DMS 273 (cell line): Measurements from ENCODE around the gene NUDT22.
"Not testable (repeated sequence)": the region's sequence is repeated elsewhere in the genome, so short reads cannot be mapped to it uniquely, and the experiment has no call there.

Source experiments
- DNase-seq: peaks from one replicate; lab custom pipeline; 2025; ENCODE audit not compliant: unreplicated experiment; lab: John Stamatoyannopoulos, UW

Gene NUDT22

GRCh38 chr11:64241241-64241490, 15.1 kb downstream of the NUDT22 start:
- DNase-seq, result peak; percentile 97

- DNase-seq, result peak; percentile 56
Measured at GRCh38 chr11:64241491-64242374, 15.7 kb downstream of the NUDT22 start.

GRCh38 chr11:64243236-64243854, 17.3 kb downstream of the NUDT22 start:
- DNase-seq, result no peak

GRCh38 chr11:64244107-64244506, 18.0 kb downstream of the NUDT22 start:
- no peak for DNase-seq

GRCh38 chr11:64244966-64245365, 18.9 kb downstream of the NUDT22 start:
- DNase-seq, result no peak

- DNase-seq, result peak; percentile 66
Measured at GRCh38 chr11:64245401-64245796, 19.3 kb downstream of the NUDT22 start.

GRCh38 chr11:64245797-64246620, 19.9 kb downstream of the NUDT22 start:
- peak; percentile 78 for DNase-seq

GRCh38 chr11:64246621-64246870, 20.5 kb downstream of the NUDT22 start:
- DNase-seq, result not testable (repeated sequence)

DNA sequence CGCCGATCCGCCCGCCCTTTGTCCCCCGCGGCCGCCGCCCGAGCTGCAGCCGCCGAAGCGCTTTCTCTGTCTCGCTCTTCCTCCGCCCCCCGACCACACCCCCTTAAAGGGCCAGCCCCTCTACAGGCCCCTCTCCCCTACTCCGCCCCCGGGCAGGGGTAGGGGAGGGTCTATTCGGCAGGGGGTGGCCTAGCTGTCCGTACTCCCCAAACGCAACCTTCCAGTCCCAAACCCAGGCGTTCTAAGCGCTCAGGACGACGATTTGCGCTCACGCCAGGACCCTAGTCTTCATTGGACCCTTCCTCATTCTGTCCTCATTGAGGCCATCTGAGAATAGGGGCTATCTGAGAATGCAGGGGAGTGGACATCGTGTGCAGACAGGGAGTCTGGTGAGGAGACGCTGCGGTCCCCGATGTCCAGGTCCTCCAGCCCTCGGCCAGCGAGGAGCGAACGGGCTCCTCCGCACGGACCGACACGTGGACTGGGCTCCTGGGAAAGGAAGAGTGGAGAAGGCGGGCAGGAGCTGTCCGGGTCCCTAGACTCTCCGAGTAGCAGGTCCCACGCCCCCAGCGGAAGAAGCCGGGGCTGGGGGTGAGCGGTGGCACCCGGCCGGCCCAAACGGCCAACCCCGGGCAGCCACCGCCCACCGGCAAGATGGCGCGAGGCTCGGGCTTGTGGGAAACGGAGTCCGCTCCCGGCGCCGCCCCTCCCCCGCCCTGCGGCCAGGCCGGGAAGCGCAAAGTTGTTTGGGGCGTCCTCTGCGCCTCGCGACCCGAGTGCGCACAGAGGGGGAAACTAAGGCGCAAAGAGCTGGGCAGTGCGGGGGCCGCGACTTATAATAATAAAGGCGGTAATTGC, 21.0 kb downstream of the NUDT22 start, which contains the start of gene PPP1R14B:
Gene PPP1R14B, minus strand, starts transcription at position 73 of the 858 bp plus-strand sequence. CDS start 270 bp downstream, outside the sequence.
- DNase-seq, result peak; percentile 94

GRCh38 chr11:64247729-64248531, 21.9 kb downstream of the NUDT22 start:
- no peak for DNase-seq

DNA sequence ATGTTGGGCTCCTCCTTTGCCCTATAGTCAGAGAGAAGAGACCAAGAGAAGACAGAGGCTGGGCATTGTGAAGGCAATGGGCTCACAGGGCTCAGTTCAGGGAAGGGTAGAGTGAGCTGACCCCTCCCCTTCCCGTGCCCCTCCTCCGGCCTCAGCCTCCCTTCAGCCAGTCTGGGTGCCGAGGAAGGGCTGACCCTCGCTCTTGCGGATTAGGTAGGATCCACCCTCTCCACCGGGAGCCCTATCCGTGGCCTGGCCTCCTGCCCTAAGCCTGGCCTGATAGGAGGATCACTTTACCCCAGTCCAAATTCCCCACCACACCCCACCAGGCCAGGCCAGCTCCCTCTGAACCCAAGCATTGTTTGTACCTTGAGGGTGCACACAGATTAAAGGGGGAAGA, 22.5 kb downstream of the NUDT22 start:
- no peak for DNase-seq

DNA sequence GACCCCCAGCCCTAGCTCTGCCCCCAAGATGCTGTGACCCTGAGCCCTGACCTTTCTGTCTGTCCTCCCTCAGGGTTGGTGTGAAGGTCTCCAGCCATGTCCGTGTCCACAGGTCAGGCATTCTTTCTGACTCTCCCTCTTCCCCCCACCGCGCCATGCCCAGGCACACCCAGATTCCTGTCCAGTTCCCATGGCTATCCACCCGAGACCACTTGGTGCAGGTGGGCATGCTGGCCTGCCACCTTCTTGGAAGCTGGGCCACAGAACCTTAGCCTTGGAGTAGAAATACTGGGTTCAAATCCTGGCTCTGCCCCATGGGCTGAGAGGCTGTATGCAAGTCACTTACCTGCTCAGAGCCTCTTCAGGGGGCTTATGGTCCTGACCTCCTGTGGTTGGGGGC, 23.0 kb downstream of the NUDT22 start:
- no peak for DNase-seq

DNA sequence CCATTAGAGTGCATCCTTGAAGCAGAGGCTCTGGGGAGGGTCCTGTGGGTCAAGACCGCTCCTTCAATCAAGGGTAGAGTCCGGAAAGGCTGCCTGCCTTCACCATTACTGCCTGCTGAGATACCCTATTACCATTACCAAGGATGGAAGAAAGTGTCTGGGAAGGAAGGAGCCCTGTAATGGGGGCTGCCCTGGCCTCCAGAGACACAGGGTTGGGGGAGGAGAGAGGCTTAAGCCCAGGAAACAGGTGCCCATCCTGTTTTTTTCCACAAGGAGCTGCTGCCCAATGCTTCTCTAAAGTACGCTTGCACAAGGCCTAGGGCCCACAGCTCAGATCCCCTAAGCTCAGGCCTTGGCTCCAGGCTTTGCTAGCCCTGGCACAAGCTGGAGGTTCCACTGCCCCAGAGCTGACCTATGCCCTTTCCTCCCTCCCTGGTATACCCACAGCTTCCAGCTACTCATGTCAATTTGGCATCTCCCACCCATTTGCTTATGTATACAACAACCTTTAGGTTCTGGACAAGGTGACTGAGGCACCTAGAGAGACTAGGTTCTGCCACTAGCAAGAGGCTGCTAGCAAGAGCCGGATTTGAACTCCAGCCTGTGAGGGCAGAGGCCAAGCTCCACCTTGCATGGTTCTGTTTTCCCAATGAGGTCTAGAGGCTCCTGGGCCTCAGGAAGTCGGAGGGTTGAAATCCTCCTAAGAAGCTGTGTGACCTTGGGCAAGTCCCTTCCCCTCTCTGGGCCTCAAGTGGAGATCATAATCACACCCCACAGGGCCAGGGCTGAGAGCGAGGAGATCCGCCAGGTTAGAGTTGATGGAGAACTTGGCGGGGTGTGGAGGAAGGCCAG, 23.7 kb downstream of the NUDT22 start:
- DNase-seq, result no peak

- DNase-seq, result peak; percentile 57
Measured at GRCh38 chr11:64250415-64251015, 24.4 kb downstream of the NUDT22 start.

GRCh38 chr11:64251016-64251752, 25.1 kb downstream of the NUDT22 start, which contains the start of gene PLCB3:
Gene PLCB3 (plus strand): TSS chr11:64251530. CDS start chr11:64251650, 120 bp downstream.
- DNase-seq, result peak; percentile 75

DNA sequence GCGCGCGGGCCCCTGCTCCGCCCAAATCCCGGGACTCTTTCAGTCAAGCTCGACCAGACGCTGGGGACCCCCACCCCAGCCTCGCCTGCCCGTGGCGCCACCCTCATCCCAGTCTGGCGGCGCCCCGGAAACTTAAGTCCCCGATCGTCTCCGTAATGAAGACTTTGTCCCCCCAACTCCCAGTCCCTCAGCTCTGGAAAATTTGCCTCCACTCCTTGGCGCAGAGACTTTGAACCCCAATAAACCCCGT, 25.6 kb downstream of the NUDT22 start:
- DNase-seq, result no peak

DNA sequence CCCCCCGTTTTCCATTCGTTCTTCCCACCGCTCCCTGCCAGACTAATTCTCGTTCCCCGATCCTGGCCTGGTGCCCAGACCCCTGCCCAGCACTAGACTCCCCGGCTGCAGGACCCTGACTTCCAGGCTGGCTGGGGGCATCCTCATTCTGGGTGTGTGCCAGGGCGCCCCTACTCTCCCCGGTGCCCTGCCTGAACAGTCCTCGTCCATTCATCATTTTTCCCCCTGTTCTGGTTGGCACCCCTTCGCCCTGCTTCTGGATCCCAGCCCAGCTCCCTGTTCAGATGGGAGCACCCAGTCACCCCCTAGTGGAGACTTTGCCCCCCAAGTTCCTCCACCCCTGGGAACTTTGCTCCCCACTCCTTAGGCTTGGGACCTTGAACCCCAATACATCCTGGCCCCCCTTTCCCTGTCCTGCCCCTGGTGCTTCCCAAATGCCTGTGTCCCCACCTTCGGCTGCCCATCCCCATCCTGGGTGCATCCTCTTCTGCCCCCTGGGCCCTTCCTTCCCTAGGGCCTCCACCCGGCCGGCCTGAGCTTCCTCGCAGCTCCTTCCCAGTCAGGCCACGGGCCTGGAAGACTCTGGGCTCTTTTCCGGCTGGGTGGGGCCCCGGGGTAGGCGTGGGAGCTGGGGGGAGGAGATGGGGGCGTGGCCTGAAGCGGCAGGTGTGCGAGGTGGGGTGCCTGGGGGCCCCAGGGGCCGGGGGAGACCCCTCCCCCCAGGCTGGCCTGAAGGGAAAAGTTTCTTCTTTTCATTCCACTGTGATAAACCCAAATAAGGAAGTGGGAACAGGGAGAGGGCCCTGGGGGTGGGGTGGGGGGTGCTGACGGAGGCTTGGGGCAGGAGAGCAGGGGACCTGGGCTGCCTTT, 26.2 kb downstream of the NUDT22 start:
- DNase-seq, result no peak
